Calu3 (cell line): Measurements from ENCODE around the gene PCDH12. TPM values are rescaled to one million over a fixed set of nuclear protein-coding genes. Genes with fewer than 3 reads are reported as not detected.

ENCODE experiments used
- BruUV-seq: library from RNA; stranded (reverse); fragments of 400-500 nt; replicated peaks from 2 replicates; lab custom pipeline; 2021; lab: Mats Ljungman, UMichigan
- CTCF ChIA-PET: fragments of 300-600 bp; sonication (Branson Sonifier 250); formaldehyde crosslinking; loops from one replicate; lab custom pipeline; 2022; ENCODE audit warnings: antibody characterized with exemption; lab: Charles Lee
- DNase-seq: peaks from one replicate; pipeline ENCODE4 v3.0.0; 2022
- H3K27ac Mint-ChIP-seq: one replicate; pipeline ENCODE4 v1.8.0; 2022; ENCODE audit warnings: mixed read lengths; ENCODE audit not compliant: unreplicated experiment
- H3K27me3 Mint-ChIP-seq: one replicate; pipeline ENCODE4 v1.8.0; 2022; ENCODE audit warnings: mixed read lengths; ENCODE audit not compliant: unreplicated experiment
- H3K36me3 Mint-ChIP-seq: one replicate; pipeline ENCODE4 v1.8.0; 2022; ENCODE audit warnings: mild to moderate bottlenecking, moderate library complexity, mixed read lengths; ENCODE audit not compliant: insufficient read depth, unreplicated experiment
- H3K4me1 Mint-ChIP-seq: one replicate; pipeline ENCODE4 v1.8.0; 2022; ENCODE audit warnings: mild to moderate bottlenecking, low read depth, mixed read lengths; ENCODE audit not compliant: unreplicated experiment
- H3K4me3 Mint-ChIP-seq: one replicate; pipeline ENCODE4 v1.8.0; 2022; ENCODE audit warnings: mild to moderate bottlenecking, low read depth, moderate library complexity, mixed read lengths; ENCODE audit not compliant: unreplicated experiment
- H3K9me3 Mint-ChIP-seq: one replicate; pipeline ENCODE4 v1.8.0; 2022; ENCODE audit warnings: low read depth, mixed read lengths; ENCODE audit not compliant: unreplicated experiment
- CTCF ChIP-seq: fragments of 200-600 bp; IDR thresholded peaks from one replicate; pipeline ENCODE4 v1.8.0; 2022; ENCODE audit warnings: antibody characterized with exemption; ENCODE audit not compliant: unreplicated experiment
- intact Hi-C: fragments of 100-400 bp; cut with micrococcal nuclease; formaldehyde crosslinking; loops from one replicate; pipeline ENCODE4 v1.10.0; 2022; ENCODE audit not compliant: unreplicated experiment
- total RNA-seq: library from RNA; stranded (reverse); gene quantifications from 2 replicates; pipeline ENCODE4 v1.2.3, GENCODE V29; 2022

The PCDH12 gene
- total RNA-seq, 1 experiment from 2014 or later, result not detected

GRCh38 chr5:141935538-141935937 is 22.5 kb downstream of the PCDH12 start:
- Mint-ChIP-seq H3K4me3 (no peak overlapping the region), H3K36me3 (peaks cover 27% of the 10 kb centered on the region)
- CTCF ChIA-PET, result interaction anchor here (0.5 kb wide), 1 partner anchor 1351 kb away, joined by 5 read pairs; no protein-coding TSS in a partner anchor

GRCh38 chr5:141934099-141934844 is 23.7 kb downstream of the PCDH12 start:
- no peak overlapping the region for H3K4me3 Mint-ChIP-seq
- no peak overlapping the region for H3K27ac Mint-ChIP-seq
- no peaks in the 10 kb centered on the region for H3K4me1 Mint-ChIP-seq
- no TSS peak for BruUV-seq
- intact Hi-C loops, result no loop called here
- peaks cover 36% of the 10 kb centered on the region for H3K36me3 Mint-ChIP-seq
- DNase-seq, result no peak
- no peaks in the 10 kb centered on the region for H3K9me3 Mint-ChIP-seq
- no peaks in the 10 kb centered on the region for H3K27me3 Mint-ChIP-seq
- CTCF ChIA-PET, result no interaction called here
- TF ChIP-seq CTCF, result no peak

More at GRCh38 chr5:141935538-141935937, 22.5 kb downstream of the PCDH12 start:
- Mint-ChIP-seq H3K27me3 (no peaks in the 10 kb centered on the region), H3K9me3 (no peaks in the 10 kb centered on the region), H3K4me1 (no peaks in the 10 kb centered on the region), H3K27ac (no peak overlapping the region)
- intact Hi-C loops, result no loop called here
- BruUV-seq, result no TSS peak
- no peak for DNase-seq
- TF ChIP-seq CTCF, result no peak

- Mint-ChIP-seq H3K27me3 (no peaks in the 10 kb centered on the region), H3K4me3 (no peak overlapping the region), H3K27ac (no peak overlapping the region), H3K36me3 (peaks cover 39% of the 10 kb centered on the region), H3K4me1 (no peaks in the 10 kb centered on the region), H3K9me3 (no peaks in the 10 kb centered on the region)
- TF ChIP-seq CTCF, result no peak
- BruUV-seq, result no TSS peak
- intact Hi-C loops, result no loop called here
- CTCF ChIA-PET, result no interaction called here
- DNase-seq, result no peak
Observed at GRCh38 chr5:141933151-141933550, 24.9 kb downstream of the PCDH12 start.

- no peaks in the 10 kb centered on the region for H3K4me1 Mint-ChIP-seq
- H3K27me3 Mint-ChIP-seq, result no peaks in the 10 kb centered on the region
- no TSS peak for BruUV-seq
- H3K9me3 Mint-ChIP-seq, result no peaks in the 10 kb centered on the region
- intact Hi-C loops, result no loop called here
- DNase-seq, result no peak
- CTCF ChIA-PET, result no interaction called here
- H3K36me3 Mint-ChIP-seq, result peaks cover 52% of the 10 kb centered on the region
- no peak overlapping the region for H3K4me3 Mint-ChIP-seq
- TF ChIP-seq CTCF, result no peak
- no peak overlapping the region for H3K27ac Mint-ChIP-seq
Observed at GRCh38 chr5:141931694-141932093, 26.3 kb downstream of the PCDH12 start.
